BLaER1 treated with 17β-estradiol and CSF1 and Interleukin-3, amounts not matched to agents 10 nM and 100 nM (cell line): ENCODE results near the gene VPS35L.

ENCODE experiments used
- H3K27ac ChIP-seq, 11 experiments: shearing (Covaris generic); formaldehyde crosslinking; 2 replicates each; pipeline ENCODE4 v1.8.1; 2022
- H3K27me3 ChIP-seq, 11 experiments: shearing (Covaris generic); formaldehyde crosslinking; 2 replicates each; pipeline ENCODE4 v1.8.1; 2022
- H3K36me3 ChIP-seq, 11 experiments: shearing (Covaris generic); formaldehyde crosslinking; 2 replicates each; pipeline ENCODE4 v1.8.1; 2022
- H3K4me1 ChIP-seq, 10 experiments: shearing (Covaris generic); formaldehyde crosslinking; 2 replicates each; pipeline ENCODE4 v1.8.1; 2022
- H3K4me2 ChIP-seq, 11 experiments: shearing (Covaris generic); formaldehyde crosslinking; 2 replicates each; pipeline ENCODE4 v1.8.1; 2022
- H3K4me3 ChIP-seq, 10 experiments: shearing (Covaris generic); formaldehyde crosslinking; 2 replicates each; pipeline ENCODE4 v1.8.1; 2022
- H3K9ac ChIP-seq, 11 experiments: shearing (Covaris generic); formaldehyde crosslinking; 2 replicates each; pipeline ENCODE4 v1.8.1; 2022
- H3K9me3 ChIP-seq, 11 experiments: shearing (Covaris generic); formaldehyde crosslinking; replicated peaks in 1 of 11; 2 replicates each; pipeline ENCODE4 v1.8.1; 2022
- H4K20me1 ChIP-seq, 11 experiments: shearing (Covaris generic); formaldehyde crosslinking; 2 replicates each; pipeline ENCODE4 v1.8.1; 2022
- Cebpa-rat ChIP-seq, 11 experiments: shearing (Covaris generic); IDR thresholded peaks; 2 replicates each; pipeline ENCODE4 v1.8.1; 2022

The VPS35L gene

GRCh38 chr16:19589771-19590302, 34.3 kb downstream of the VPS35L start:
- Histone ChIP-seq H3K4me1 (no peaks in the 10 kb centered on the region), H3K9me3 (no peaks in the 10 kb centered on the region), H3K4me2 (no peak overlapping the region), H3K36me3 (peaks cover 4 to 83% (median 22%) of the 10 kb centered on the region in 11 experiments; a peak in 17 of 22 replicates), H3K27ac (no peak overlapping the region), H3K9ac (no peak overlapping the region), H3K27me3 (no peaks in the 10 kb centered on the region), H3K4me3 (no peak overlapping the region), H4K20me1 (no peaks in the 10 kb centered on the region)
- TF ChIP-seq Cebpa-rat (IDR thresholded peaks at IDR 0.05), result no peak

- H4K20me1 ChIP-seq, result peaks cover 0 to 19% (median 0%) of the 10 kb centered on the region in 11 experiments; a peak in 2 of 22 replicates
- H3K27ac ChIP-seq, result no peak overlapping the region
- no peak for TF ChIP-seq Cebpa-rat (IDR thresholded peaks at IDR 0.05)
- no peaks in the 10 kb centered on the region for H3K9me3 ChIP-seq
- no peaks in the 10 kb centered on the region for H3K27me3 ChIP-seq
- no peak overlapping the region for H3K4me3 ChIP-seq
- H3K4me1 ChIP-seq, result no peaks in the 10 kb centered on the region
- no peak overlapping the region for H3K4me2 ChIP-seq
- H3K36me3 ChIP-seq, result peaks cover 4 to 76% (median 19%) of the 10 kb centered on the region in 11 experiments; a peak in 17 of 22 replicates
- H3K9ac ChIP-seq, result no peak overlapping the region
These were observed 39.7 kb downstream of the VPS35L start for GRCh38 chr16:19595043-19595767.

DNA sequence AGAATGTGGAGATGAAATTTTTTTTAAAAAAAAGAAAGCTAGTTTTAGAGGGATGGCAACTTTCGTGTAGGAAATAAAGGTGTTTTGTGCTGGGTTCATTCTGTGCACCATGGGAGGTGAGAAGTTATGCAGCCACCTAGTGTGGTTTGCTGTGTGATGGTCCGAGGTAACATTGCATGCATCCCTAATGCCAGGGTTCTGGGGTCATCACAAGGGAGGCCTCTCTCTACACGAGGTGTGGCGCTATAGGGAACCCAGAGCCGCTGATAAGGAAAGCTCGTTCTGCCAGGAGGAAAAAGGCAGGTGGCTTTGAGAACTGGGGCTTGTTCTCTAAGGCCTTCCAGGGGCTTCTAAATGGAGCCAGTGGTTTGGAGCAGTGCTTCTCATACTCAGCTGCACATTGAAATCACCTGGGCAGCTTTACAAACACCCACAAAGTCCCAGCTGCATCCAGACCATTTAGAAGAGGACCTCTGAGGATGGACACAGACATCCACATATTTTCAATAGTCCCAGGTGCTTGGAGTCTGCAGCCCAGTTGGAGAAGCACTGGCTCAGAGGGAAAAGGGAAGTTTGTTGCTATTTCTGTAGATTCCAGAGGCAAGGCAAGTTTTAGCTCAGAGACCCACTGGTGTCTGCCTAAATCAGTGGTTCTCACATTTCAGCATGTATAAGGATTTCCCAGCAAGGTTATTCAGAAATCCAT, 43.5 kb downstream of the VPS35L start:
- no peak for TF ChIP-seq Cebpa-rat (IDR thresholded peaks at IDR 0.05)
- Histone ChIP-seq H3K4me2 (no peak overlapping the region), H3K27ac (no peak overlapping the region)

GRCh38 chr16:19599968-19600716, 44.6 kb downstream of the VPS35L start:
- no peak overlapping the region for H3K9ac ChIP-seq
- H3K9me3 ChIP-seq, result peaks cover 0 to under 1% (median 0%) of the 10 kb centered on the region in 11 experiments; a peak in 2 of 22 replicates
- peaks cover 0 to 66% (median 3%) of the 10 kb centered on the region in 11 experiments; a peak in 11 of 22 replicates for H3K36me3 ChIP-seq
- H3K4me1 ChIP-seq, result no peaks in the 10 kb centered on the region
- H3K27me3 ChIP-seq, result no peaks in the 10 kb centered on the region
- peaks cover 0 to 25% (median 0%) of the 10 kb centered on the region in 11 experiments; a peak in 3 of 22 replicates for H4K20me1 ChIP-seq
- H3K4me2 ChIP-seq, result no peak overlapping the region
- no peak overlapping the region for H3K27ac ChIP-seq
- TF ChIP-seq Cebpa-rat (IDR thresholded peaks at IDR 0.05), result no peak
- H3K4me3 ChIP-seq, result no peak overlapping the region

More for the DNA sequence above, 43.5 kb downstream of the VPS35L start:
- Histone ChIP-seq H4K20me1 (peaks cover 0 to 25% (median 0%) of the 10 kb centered on the region in 11 experiments; a peak in 3 of 22 replicates), H3K36me3 (peaks cover 0 to 68% (median 3%) of the 10 kb centered on the region in 11 experiments; a peak in 9 of 22 replicates), H3K27me3 (no peaks in the 10 kb centered on the region), H3K9ac (no peak overlapping the region), H3K4me3 (no peak overlapping the region), H3K4me1 (no peaks in the 10 kb centered on the region), H3K9me3 (no peaks in the 10 kb centered on the region)

GRCh38 chr16:19601083-19601976, 45.8 kb downstream of the VPS35L start:
- no peak for TF ChIP-seq Cebpa-rat (IDR thresholded peaks at IDR 0.05)
- peaks cover 6 to 12% (median 10%) of the 10 kb centered on the region in 11 experiments; a peak in 18 of 22 replicates for H3K9me3 ChIP-seq
- peak overlapping the region in 8 of 11 experiments; percentile 1 to 43 (median 37); a peak in 7 of 22 replicates for H3K9ac ChIP-seq
- no peak overlapping the region for H3K4me3 ChIP-seq
- H3K4me2 ChIP-seq, result no peak overlapping the region
- peaks cover 0 to 25% (median 0%) of the 10 kb centered on the region in 11 experiments; a peak in 3 of 22 replicates for H4K20me1 ChIP-seq
- H3K4me1 ChIP-seq, result no peaks in the 10 kb centered on the region
- no peaks in the 10 kb centered on the region for H3K27me3 ChIP-seq
- H3K27ac ChIP-seq, result peak overlapping the region in 3 of 11 experiments; percentile 8 to 19 (median 12); a peak in 1 of 22 replicates
- peaks cover 0 to 66% (median 14%) of the 10 kb centered on the region in 11 experiments; a peak in 12 of 22 replicates for H3K36me3 ChIP-seq

DNA sequence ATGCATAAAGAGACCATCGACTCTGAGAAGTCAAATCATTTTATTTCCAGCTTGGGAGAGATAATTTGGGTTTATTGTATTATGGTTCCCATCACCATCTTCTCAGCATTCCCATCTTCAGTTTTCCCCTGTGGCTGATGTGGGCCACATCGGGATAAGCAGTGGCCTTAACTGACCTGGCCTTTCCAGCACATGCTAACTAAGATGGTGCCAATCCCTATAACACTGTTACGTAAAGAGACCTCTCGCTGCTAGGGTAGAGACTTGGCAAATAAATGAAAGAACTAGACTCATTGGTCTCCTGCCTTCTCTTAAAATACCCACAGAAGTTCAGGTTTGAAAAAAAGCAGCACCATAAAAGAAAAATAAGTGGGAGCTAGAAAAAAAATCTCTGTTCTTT, 49.4 kb downstream of the VPS35L start:
- Histone ChIP-seq H3K4me2 (no peak overlapping the region), H3K9ac (no peak overlapping the region), H3K4me1 (no peaks in the 10 kb centered on the region), H3K27ac (no peak overlapping the region), H3K4me3 (no peak overlapping the region), H4K20me1 (peaks cover 0 to 7% (median 0%) of the 10 kb centered on the region in 11 experiments; a peak in 2 of 22 replicates), H3K9me3 (peaks cover 6 to 15% (median 11%) of the 10 kb centered on the region in 11 experiments; a peak in 18 of 22 replicates), H3K36me3 (peaks cover 0 to 79% (median 24%) of the 10 kb centered on the region in 11 experiments; a peak in 12 of 22 replicates), H3K27me3 (no peaks in the 10 kb centered on the region)
- no peak for TF ChIP-seq Cebpa-rat (IDR thresholded peaks at IDR 0.05)

DNA sequence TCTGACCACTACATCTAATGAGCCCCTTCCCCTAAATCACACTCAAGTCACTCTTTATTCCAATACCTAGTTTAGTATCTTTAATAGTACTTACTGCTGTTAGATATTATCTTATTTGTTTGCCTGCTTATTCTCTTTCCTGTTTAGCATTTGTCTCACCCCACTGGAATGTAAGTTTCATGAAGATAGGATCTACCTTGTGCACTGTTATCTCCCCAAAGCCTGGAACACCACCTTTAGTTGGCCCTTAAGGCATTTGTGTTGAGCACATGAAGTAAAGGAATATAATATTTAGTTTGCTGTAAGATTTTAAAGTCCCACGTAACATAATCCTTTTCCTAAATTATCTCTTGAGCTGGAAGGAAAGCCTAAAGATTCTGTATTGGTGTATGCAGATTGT, 50.2 kb downstream of the VPS35L start:
- Histone ChIP-seq H3K27ac (no peak overlapping the region), H3K4me2 (no peak overlapping the region), H3K36me3 (peaks cover 0 to 86% (median 24%) of the 10 kb centered on the region in 11 experiments; a peak in 12 of 22 replicates), H3K4me3 (no peak overlapping the region), H3K9me3 (peaks cover 6 to 15% (median 11%) of the 10 kb centered on the region in 11 experiments; a peak in 18 of 22 replicates), H4K20me1 (peaks cover 0 to 5% (median 0%) of the 10 kb centered on the region in 11 experiments; a peak in 2 of 22 replicates), H3K27me3 (no peaks in the 10 kb centered on the region), H3K4me1 (no peaks in the 10 kb centered on the region), H3K9ac (no peak overlapping the region)
- TF ChIP-seq Cebpa-rat (IDR thresholded peaks at IDR 0.05), result no peak
